Esophagus squamous epithelium (tissue), 5 donors: Measurements from ENCODE around the gene RASL10B. TPM values are rescaled to one million over a fixed set of nuclear protein-coding genes. Genes with fewer than 3 reads are reported as not detected.
"Not testable (repeated sequence)": the region's sequence is repeated elsewhere in the genome, so short reads cannot be mapped to it uniquely, and the experiment has no call there.

Experiments
- DNase-seq: peaks from one replicate; lab custom pipeline; 2025; lab: John Stamatoyannopoulos, UW
- H3K27ac ChIP-seq, 4 donors: fragments of 200-600 bp; sonication (generic); one replicate each; pipeline ENCODE4 v1.5.1; 2016 to 2019; ENCODE audit warnings: mild to moderate bottlenecking in 1 of 4
- H3K27me3 ChIP-seq, 4 donors: fragments of 200-600 bp; sonication (generic); 1 replicate in 3 of 4; 2 replicates in 1 of 4; pipeline versions ENCODE4 v1.5.1 to v1.6.0; 2017 to 2021; ENCODE audit warnings: antibody characterized with exemption in 1 of 4
- H3K36me3 ChIP-seq, 3 donors: fragments of 200-600 bp; sonication (generic); one replicate each; pipeline ENCODE4 v1.5.1; 2016 to 2019
- H3K4me1 ChIP-seq, 3 donors: fragments of 200-600 bp; sonication (generic); one replicate each; pipeline ENCODE4 v1.5.1; 2017 to 2019
- H3K4me3 ChIP-seq, 4 donors: fragments of 200-600 bp; sonication (generic); 1 replicate in 3 of 4; 2 replicates in 1 of 4; pipeline ENCODE4 v1.5.1; 2016 to 2019; ENCODE audit warnings: mild to moderate bottlenecking in 2 of 4, moderate library complexity in 1 of 4
- H3K9me3 ChIP-seq, 3 donors: fragments of 200-600 bp; sonication (generic); one replicate each; pipeline ENCODE4 v1.5.1; 2016 to 2019
- POLR2A ChIP-seq, 4 donors: fragments of 450-650 bp; IDR thresholded peaks; one replicate each; pipeline ENCODE4 v1.6.1; 2017; ENCODE audit warnings: antibody characterized with exemption in 4 of 4, mild to moderate bottlenecking in 4 of 4, moderate library complexity in 3 of 4
- WGBS, 2 donors: methylation state at CpG; one replicate each; pipeline ENCODE4 v1.1.5; 2018; 5-methylcytosine and 5-hydroxymethylcytosine counted together
- intact Hi-C: fragments of 100-400 bp; cut with DNase I; formaldehyde crosslinking; loops from one replicate; pipeline ENCODE4 v1.15.0; 2022
- total RNA-seq, 4 donors: library from RNA; depleted of rRNA; stranded (reverse); fragments of >200 nt; gene quantifications; one replicate each; pipeline ENCODE4 v1.1.0, GENCODE V29; 2016
- TF ChIP-seq, protein P1 (sequence below), 6 experiments: fragments of 450-650 bp in 4 of 6; fragments of 200-600 bp in 2 of 6; sonication (generic) in 2 of 6; IDR thresholded peaks; one replicate each; pipeline ENCODE4 v1.5.1; 2016 to 2019; ENCODE audit warnings: antibody characterized with exemption in 6 of 6, mild to moderate bottlenecking in 4 of 6, moderate library complexity in 4 of 6
- donor health status: DM: yes; HTN: yes; CAD: no.

Gene RASL10B
- total RNA-seq, 4 donors from 2014 or later: 0.34 to 1.5 (median 0.89) TPM

DNA sequence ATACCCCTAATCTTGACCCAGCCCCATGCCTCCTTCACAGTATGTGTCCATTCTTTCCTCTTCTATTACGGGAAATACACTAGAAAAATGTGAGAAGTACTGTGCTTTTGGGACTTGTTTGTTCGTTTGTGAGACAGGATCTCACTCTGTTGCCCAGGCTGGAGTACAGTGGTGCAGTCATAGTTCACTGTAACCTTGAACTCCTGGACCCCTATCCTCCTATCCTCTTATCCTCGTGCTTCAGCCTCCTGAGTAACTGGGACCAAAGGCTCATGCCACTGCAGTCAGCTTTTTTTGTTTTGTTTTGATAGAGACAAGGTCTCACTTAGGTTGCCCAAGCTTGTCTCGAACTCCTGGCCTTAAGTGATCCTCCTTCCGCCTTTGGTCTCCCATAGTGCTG, 29.9 kb upstream of the RASL10B start:
- H3K27ac ChIP-seq: no peak overlapping the region
- intact Hi-C loops: no loop called here
- H3K4me3 ChIP-seq: no peak overlapping the region
- no peak for DNase-seq
- H3K4me1 ChIP-seq: no peaks in the 10 kb centered on the region
- no peaks in the 10 kb centered on the region for H3K27me3 ChIP-seq
- H3K9me3 ChIP-seq: no peaks in the 10 kb centered on the region
- WGBS, 2 donors: 90 to 95% methylated on average over 5 of the region's 5 CpGs
- TF ChIP-seq, protein P1, sequence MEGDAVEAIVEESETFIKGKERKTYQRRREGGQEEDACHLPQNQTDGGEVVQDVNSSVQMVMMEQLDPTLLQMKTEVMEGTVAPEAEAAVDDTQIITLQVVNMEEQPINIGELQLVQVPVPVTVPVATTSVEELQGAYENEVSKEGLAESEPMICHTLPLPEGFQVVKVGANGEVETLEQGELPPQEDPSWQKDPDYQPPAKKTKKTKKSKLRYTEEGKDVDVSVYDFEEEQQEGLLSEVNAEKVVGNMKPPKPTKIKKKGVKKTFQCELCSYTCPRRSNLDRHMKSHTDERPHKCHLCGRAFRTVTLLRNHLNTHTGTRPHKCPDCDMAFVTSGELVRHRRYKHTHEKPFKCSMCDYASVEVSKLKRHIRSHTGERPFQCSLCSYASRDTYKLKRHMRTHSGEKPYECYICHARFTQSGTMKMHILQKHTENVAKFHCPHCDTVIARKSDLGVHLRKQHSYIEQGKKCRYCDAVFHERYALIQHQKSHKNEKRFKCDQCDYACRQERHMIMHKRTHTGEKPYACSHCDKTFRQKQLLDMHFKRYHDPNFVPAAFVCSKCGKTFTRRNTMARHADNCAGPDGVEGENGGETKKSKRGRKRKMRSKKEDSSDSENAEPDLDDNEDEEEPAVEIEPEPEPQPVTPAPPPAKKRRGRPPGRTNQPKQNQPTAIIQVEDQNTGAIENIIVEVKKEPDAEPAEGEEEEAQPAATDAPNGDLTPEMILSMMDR (IDR thresholded peaks at IDR 0.05): no peak
- TF ChIP-seq POLR2A (IDR thresholded peaks at IDR 0.05): no peak
- peaks cover 0 to 18% (median 0%) of the 10 kb centered on the region in 3 donors for H3K36me3 ChIP-seq

DNA sequence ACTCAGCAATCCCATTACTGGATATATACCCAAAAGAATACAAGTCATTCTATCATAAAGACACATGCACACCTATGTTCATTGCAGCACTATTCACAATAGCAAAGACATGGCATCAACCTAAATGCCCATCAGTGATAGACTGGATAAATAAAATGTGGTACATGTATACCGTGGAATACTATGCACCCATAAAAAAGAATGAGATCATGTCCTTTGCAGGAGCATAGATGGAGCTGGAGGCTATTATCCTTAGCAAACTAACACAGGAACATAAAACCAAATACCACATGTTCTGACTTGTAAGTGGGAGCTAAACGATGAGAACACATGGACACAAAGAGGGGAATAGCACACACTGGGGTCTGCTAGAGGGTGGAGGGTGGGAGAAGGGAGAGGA, 28.1 kb upstream of the RASL10B start:
- H3K4me1 ChIP-seq, H3K27me3 ChIP-seq, H3K4me3 ChIP-seq, DNase-seq, intact Hi-C loops, H3K9me3 ChIP-seq, H3K36me3 ChIP-seq, H3K27ac ChIP-seq: not testable (repeated sequence)
- WGBS, 2 donors: 73 to 81% methylated on average over 2 of the region's 2 CpGs

DNA sequence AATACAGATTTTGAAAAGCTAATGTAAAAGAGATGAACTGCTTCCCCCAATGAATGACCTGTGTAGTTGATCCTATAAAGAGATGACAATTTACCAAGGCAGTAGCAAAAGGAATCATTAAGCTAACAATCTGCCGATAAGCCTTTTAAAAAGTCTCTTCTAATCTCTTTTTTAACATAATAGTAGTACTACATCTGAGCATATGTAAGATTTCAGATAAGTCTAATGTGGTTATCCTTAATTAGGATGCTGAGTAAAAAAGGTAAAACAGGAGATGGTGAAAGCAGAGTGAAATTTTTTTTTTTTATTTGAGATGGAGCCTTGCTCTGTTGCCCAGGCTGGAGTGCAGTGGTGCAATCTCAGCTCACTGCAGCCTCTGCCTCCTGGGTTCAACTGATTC, 26.2 kb upstream of the RASL10B start:
- no peaks in the 10 kb centered on the region for H3K27me3 ChIP-seq
- no peak for TF ChIP-seq POLR2A (IDR thresholded peaks at IDR 0.05)
- TF ChIP-seq, protein P1 (IDR thresholded peaks at IDR 0.05): no peak
- WGBS, 2 donors: 90 to 94% methylated on average over 1 of the region's 1 CpG
- intact Hi-C loops: no loop called here
- no peak overlapping the region for H3K4me3 ChIP-seq
- DNase-seq: no peak
- no peaks in the 10 kb centered on the region for H3K9me3 ChIP-seq
- H3K4me1 ChIP-seq: no peaks in the 10 kb centered on the region
- H3K36me3 ChIP-seq: peaks cover 0 to 20% (median 0%) of the 10 kb centered on the region in 3 donors
- H3K27ac ChIP-seq: no peak overlapping the region

DNA sequence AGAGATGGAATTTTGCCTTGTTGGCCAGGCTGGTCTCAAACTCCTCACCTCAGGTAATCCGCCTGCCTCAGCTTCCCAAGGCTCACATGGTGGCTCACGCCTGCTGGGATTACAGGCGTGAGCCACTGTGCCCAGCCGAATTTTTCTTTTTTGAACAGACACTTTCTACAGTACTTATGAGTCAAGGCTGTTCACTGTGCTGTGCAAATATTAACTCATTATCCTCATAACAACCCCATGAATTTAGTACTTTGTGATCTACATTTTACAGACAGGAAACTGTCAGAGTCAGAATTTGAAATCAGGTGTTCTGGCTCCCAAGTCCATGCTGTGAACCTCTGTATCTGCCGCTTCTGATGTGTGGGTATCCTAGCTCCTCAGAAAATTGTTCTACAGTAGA, 25.7 kb upstream of the RASL10B start:
- no peak overlapping the region for H3K4me3 ChIP-seq

DNA sequence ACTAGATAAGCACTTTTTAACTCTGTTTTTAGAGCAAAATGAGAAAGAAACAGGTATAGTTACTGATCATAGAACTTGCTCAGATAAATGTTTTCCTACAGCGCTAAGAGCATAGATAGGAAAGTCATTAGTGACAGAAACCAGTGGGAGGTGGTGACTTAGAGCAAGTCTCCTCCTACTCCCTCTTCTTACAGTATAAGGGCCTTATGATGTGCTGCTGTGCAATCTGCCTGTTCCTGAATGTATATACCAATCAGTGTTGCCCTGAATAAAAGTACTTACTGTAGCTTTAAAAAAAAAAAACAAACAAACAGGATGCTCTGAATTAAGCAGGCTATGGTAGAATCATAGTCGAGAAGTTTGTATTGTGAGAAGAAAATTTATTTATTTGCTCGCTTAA, 23.3 kb upstream of the RASL10B start:
- Histone ChIP-seq H3K36me3 (peaks cover 0 to 44% (median 5%) of the 10 kb centered on the region in 3 donors), H3K4me1 (peaks cover 0 to 10% (median 0%) of the 10 kb centered on the region in 3 donors), H3K9me3 (no peaks in the 10 kb centered on the region), H3K27ac (no peak overlapping the region), H3K4me3 (no peak overlapping the region), H3K27me3 (no peaks in the 10 kb centered on the region)
- DNase-seq: no peak
- intact Hi-C loops: no loop called here
- no peak for TF ChIP-seq POLR2A (IDR thresholded peaks at IDR 0.05)
- TF ChIP-seq, protein P1 (IDR thresholded peaks at IDR 0.05): no peak
- WGBS, 2 donors: 78 to 87% methylated on average over 3 of the region's 3 CpGs

More for the DNA sequence above, 25.7 kb upstream of the RASL10B start:
- H3K9me3 ChIP-seq: no peaks in the 10 kb centered on the region
- no peaks in the 10 kb centered on the region for H3K4me1 ChIP-seq
- peaks cover 0 to 22% (median under 1%) of the 10 kb centered on the region in 3 donors for H3K36me3 ChIP-seq
- no peak overlapping the region for H3K27ac ChIP-seq
- DNase-seq: no peak
- H3K27me3 ChIP-seq: no peaks in the 10 kb centered on the region
- intact Hi-C loops: no loop called here
- TF ChIP-seq, protein P1 (IDR thresholded peaks at IDR 0.05): no peak
- no peak for TF ChIP-seq POLR2A (IDR thresholded peaks at IDR 0.05)
- WGBS, 2 donors: 71 to 88% methylated on average over 5 of the region's 5 CpGs

- peaks cover 0 to 52% (median 5%) of the 10 kb centered on the region in 3 donors for H3K36me3 ChIP-seq
- WGBS, 2 donors: 43 to 70% methylated on average over 3 of the region's 3 CpGs
- intact Hi-C loops: no loop called here
- no peaks in the 10 kb centered on the region for H3K9me3 ChIP-seq
- H3K27me3 ChIP-seq: no peaks in the 10 kb centered on the region
- H3K27ac ChIP-seq: no peak overlapping the region
- H3K4me1 ChIP-seq: peaks cover 0 to 16% (median 0%) of the 10 kb centered on the region in 3 donors
- no peak for DNase-seq
- TF ChIP-seq POLR2A (IDR thresholded peaks at IDR 0.05): no peak
- no peak overlapping the region for H3K4me3 ChIP-seq
Measured at GRCh38 chr17:35708951-35709350, 22.5 kb upstream of the RASL10B start.
